Skeletal muscle tissue (tissue), 4 donors: Measurements from ENCODE around the gene EMB. TPM values are rescaled to one million over a fixed set of nuclear protein-coding genes. Genes with fewer than 3 reads are reported as not detected.
"Not testable (repeated sequence)": the region's sequence is repeated elsewhere in the genome, so short reads cannot be mapped to it uniquely, and the experiment has no call there.

Experiments used
- H3K27ac ChIP-seq: one replicate; pipeline ENCODE4 v1.7.0; 2013; ENCODE audit warnings: mild to moderate bottlenecking, low read depth, low read length, inconsistent platforms
- H3K27me3 ChIP-seq, 3 donors: one replicate each; pipeline ENCODE4 v1.7.0; 2013; ENCODE audit warnings: low read length in 3 of 3; ENCODE audit not compliant: control insufficient read depth in 3 of 3, insufficient read depth in 3 of 3
- H3K36me3 ChIP-seq, 3 donors: one replicate each; pipeline ENCODE4 v1.7.0; 2013; ENCODE audit warnings: low read length in 3 of 3; ENCODE audit not compliant: control insufficient read depth in 3 of 3, insufficient read depth in 3 of 3
- H3K4me1 ChIP-seq, 3 donors: one replicate each; pipeline ENCODE4 v1.7.0; 2013; ENCODE audit warnings: low read length in 3 of 3, mild to moderate bottlenecking in 3 of 3; ENCODE audit not compliant: control insufficient read depth in 3 of 3, insufficient read depth in 3 of 3
- H3K4me3 ChIP-seq, 3 donors: one replicate each; pipeline ENCODE4 v1.7.0; 2013; ENCODE audit warnings: low read length in 3 of 3
- H3K9ac ChIP-seq, 3 donors: one replicate each; pipeline ENCODE4 v1.7.0; 2013; ENCODE audit warnings: low read length in 3 of 3, mild to moderate bottlenecking in 3 of 3, moderate library complexity in 2 of 3, low read depth in 1 of 3
- H3K9me3 ChIP-seq, 3 donors: one replicate each; pipeline ENCODE4 v1.7.0; 2013; ENCODE audit warnings: low read length in 3 of 3; ENCODE audit not compliant: control insufficient read depth in 3 of 3
- total RNA-seq: library from RNA; depleted of rRNA; stranded (reverse); fragments of >200 nt; gene quantifications from one replicate; pipeline ENCODE4 v1.2.3, GENCODE V29; 2014
- donor health status: Osteomylitis.

The EMB gene
- total RNA-seq, 1 donor from 2014 or later, result 3.7 TPM

GRCh38 chr5:50447941-50448340 is 6.9 kb upstream of the EMB start:
- no peak overlapping the region for H3K27ac ChIP-seq
- H3K36me3 ChIP-seq, result no peaks in the 10 kb centered on the region
- H3K9me3 ChIP-seq, result no peaks in the 10 kb centered on the region
- no peaks in the 10 kb centered on the region for H3K27me3 ChIP-seq
- no peak overlapping the region for H3K4me3 ChIP-seq
- no peak overlapping the region for H3K9ac ChIP-seq
- H3K4me1 ChIP-seq, result no peaks in the 10 kb centered on the region

- Histone ChIP-seq H3K4me1 (no peaks in the 10 kb centered on the region), H3K9me3 (no peaks in the 10 kb centered on the region), H3K9ac (no peak overlapping the region), H3K27ac (no peak overlapping the region), H3K36me3 (no peaks in the 10 kb centered on the region), H3K27me3 (no peaks in the 10 kb centered on the region), H3K4me3 (no peak overlapping the region)
These were observed 6.1 kb upstream of the EMB start for GRCh38 chr5:50447228-50447627.

GRCh38 chr5:50445296-50445949 is 4.3 kb upstream of the EMB start:
- H3K9ac ChIP-seq, result no peak overlapping the region
- no peaks in the 10 kb centered on the region for H3K9me3 ChIP-seq
- no peaks in the 10 kb centered on the region for H3K4me1 ChIP-seq
- H3K27ac ChIP-seq, result no peak overlapping the region
- no peak overlapping the region for H3K4me3 ChIP-seq
- H3K27me3 ChIP-seq, result no peaks in the 10 kb centered on the region
- no peaks in the 10 kb centered on the region for H3K36me3 ChIP-seq

- H3K9ac ChIP-seq, H3K4me1 ChIP-seq, H3K9me3 ChIP-seq, H3K36me3 ChIP-seq, H3K4me3 ChIP-seq, H3K27me3 ChIP-seq, H3K27ac ChIP-seq: not testable (repeated sequence)
These were observed 1.8 kb upstream of the EMB start for GRCh38 chr5:50442559-50443539.

GRCh38 chr5:50441493-50441955 is 436 bp upstream of the EMB start:
- H3K27ac ChIP-seq, result no peak overlapping the region
- peak overlapping the region in 2 of 3 donors; percentile 29 to 48 for H3K4me3 ChIP-seq
- H3K4me1 ChIP-seq, result no peaks in the 10 kb centered on the region
- H3K9me3 ChIP-seq, result no peaks in the 10 kb centered on the region
- no peaks in the 10 kb centered on the region for H3K27me3 ChIP-seq
- no peak overlapping the region for H3K9ac ChIP-seq
- no peaks in the 10 kb centered on the region for H3K36me3 ChIP-seq

GRCh38 chr5:50439221-50439620 is 1.9 kb downstream of the EMB start:
- Histone ChIP-seq H3K4me1 (no peaks in the 10 kb centered on the region), H3K9ac (no peak overlapping the region), H3K4me3 (no peak overlapping the region), H3K27ac (no peak overlapping the region), H3K27me3 (no peaks in the 10 kb centered on the region), H3K9me3 (no peaks in the 10 kb centered on the region), H3K36me3 (no peaks in the 10 kb centered on the region)

GRCh38 chr5:50438060-50438459 is 3.0 kb downstream of the EMB start:
- H3K27ac ChIP-seq, H3K4me3 ChIP-seq, H3K9me3 ChIP-seq, H3K4me1 ChIP-seq, H3K9ac ChIP-seq, H3K36me3 ChIP-seq, H3K27me3 ChIP-seq: not testable (repeated sequence)

- Histone ChIP-seq H3K4me1 (no peaks in the 10 kb centered on the region), H3K4me3 (no peak overlapping the region), H3K36me3 (no peaks in the 10 kb centered on the region), H3K27ac (no peak overlapping the region), H3K9me3 (no peaks in the 10 kb centered on the region), H3K27me3 (no peaks in the 10 kb centered on the region), H3K9ac (no peak overlapping the region)
These were observed 5.9 kb downstream of the EMB start for GRCh38 chr5:50435168-50435567.

- H3K4me3 ChIP-seq, H3K9ac ChIP-seq, H3K36me3 ChIP-seq, H3K27ac ChIP-seq, H3K4me1 ChIP-seq, H3K27me3 ChIP-seq, H3K9me3 ChIP-seq: not testable (repeated sequence)
These were observed 9.8 kb downstream of the EMB start for GRCh38 chr5:50431133-50431904.
